ENCODE data around the gene ERN1. TPM values are rescaled to one million over a fixed set of nuclear protein-coding genes. Genes with fewer than 3 reads are reported as not detected.
"Not testable (repeated sequence)": the region's sequence is repeated elsewhere in the genome, so short reads cannot be mapped to it uniquely, and the experiment has no call there.

The ERN1 gene
- total RNA-seq, 1 donor = 12.7 TPM

DNA sequence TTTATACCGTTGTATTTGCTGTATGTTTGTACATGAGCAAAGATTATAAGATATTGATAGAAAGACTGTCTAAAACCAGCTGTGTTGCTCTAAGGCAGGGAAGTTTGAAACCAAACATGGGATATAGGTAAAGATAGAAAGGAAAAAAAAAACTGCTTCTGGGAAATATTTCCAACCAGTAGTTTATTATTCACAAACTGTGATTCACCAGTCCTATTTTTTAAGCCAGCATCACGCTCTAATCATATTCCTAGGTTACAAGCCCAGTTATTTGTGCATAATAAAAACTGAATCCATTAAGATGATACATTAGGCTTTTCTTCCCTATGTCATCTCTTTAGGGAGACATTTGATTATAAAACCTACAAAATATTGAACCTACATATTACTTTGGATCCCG lies 4.0 kb downstream of the ERN1 start:
- TF ChIP-seq, protein P1, sequence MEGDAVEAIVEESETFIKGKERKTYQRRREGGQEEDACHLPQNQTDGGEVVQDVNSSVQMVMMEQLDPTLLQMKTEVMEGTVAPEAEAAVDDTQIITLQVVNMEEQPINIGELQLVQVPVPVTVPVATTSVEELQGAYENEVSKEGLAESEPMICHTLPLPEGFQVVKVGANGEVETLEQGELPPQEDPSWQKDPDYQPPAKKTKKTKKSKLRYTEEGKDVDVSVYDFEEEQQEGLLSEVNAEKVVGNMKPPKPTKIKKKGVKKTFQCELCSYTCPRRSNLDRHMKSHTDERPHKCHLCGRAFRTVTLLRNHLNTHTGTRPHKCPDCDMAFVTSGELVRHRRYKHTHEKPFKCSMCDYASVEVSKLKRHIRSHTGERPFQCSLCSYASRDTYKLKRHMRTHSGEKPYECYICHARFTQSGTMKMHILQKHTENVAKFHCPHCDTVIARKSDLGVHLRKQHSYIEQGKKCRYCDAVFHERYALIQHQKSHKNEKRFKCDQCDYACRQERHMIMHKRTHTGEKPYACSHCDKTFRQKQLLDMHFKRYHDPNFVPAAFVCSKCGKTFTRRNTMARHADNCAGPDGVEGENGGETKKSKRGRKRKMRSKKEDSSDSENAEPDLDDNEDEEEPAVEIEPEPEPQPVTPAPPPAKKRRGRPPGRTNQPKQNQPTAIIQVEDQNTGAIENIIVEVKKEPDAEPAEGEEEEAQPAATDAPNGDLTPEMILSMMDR (IDR thresholded peaks at IDR 0.05; ENCODE audit: extremely low read depth, low read depth, low read length) = no peak
- Histone ChIP-seq H3K4me2 (ENCODE audit: insufficient read depth, low read length) (peak overlapping the region; percentile 33), H4K20me1 (ENCODE audit: insufficient read depth, low read length) (peaks cover 20% of the 10 kb centered on the region), H3K36me3 (ENCODE audit: insufficient read depth, low read length) (no peaks in the 10 kb centered on the region), H3K4me3 (ENCODE audit: insufficient read depth, low read length) (no peak overlapping the region), H3K9me3 (ENCODE audit: low read depth, low read length) (no peaks in the 10 kb centered on the region), H3K4me1 (ENCODE audit: insufficient read depth, low read length) (peaks cover 34% of the 10 kb centered on the region), H3K79me2 (ENCODE audit: insufficient read depth, low read length) (peaks cover 72% of the 10 kb centered on the region), H2AFZ (ENCODE audit: low read length) (no peak overlapping the region), H3K27me3 (ENCODE audit: insufficient read depth, low read length) (no peaks in the 10 kb centered on the region), H3K27ac (ENCODE audit: low read depth, low read length) (peak overlapping the region; percentile 66)
- DNase-seq (ENCODE audit: insufficient read length, low spot score, missing footprints) = peak; percentile 54

DNA sequence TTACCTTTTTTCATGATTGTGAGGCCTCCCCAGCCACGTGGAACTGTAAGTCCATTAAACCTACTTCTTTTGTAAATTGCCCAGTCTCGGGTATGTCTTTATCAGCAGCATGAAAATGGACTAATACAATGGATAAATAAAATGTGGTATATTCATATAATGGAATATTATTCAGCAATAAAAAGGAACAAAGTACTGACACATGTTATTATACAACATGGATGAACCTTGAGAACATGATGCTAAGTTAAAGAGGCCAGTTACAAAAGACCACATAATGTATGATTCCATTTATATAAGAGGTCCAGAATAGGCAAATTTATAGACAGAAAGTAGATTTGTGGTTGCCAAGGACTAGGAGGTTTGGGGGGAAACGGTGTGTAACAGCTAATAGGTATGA lies 5.3 kb downstream of the ERN1 start:
- H3K27me3 ChIP-seq (ENCODE audit: insufficient read depth, low read length) = no peaks in the 10 kb centered on the region
- no peak for DNase-seq (ENCODE audit: insufficient read length, low spot score, missing footprints)
- H3K27ac ChIP-seq (ENCODE audit: low read depth, low read length) = no peak overlapping the region
- H3K4me2 ChIP-seq (ENCODE audit: insufficient read depth, low read length) = no peak overlapping the region
- H2AFZ ChIP-seq (ENCODE audit: low read length) = no peak overlapping the region
- TF ChIP-seq, protein P1 (IDR thresholded peaks at IDR 0.05; ENCODE audit: extremely low read depth, low read depth, low read length) = no peak
- no peaks in the 10 kb centered on the region for H3K36me3 ChIP-seq (ENCODE audit: insufficient read depth, low read length)
- peaks cover 75% of the 10 kb centered on the region for H3K79me2 ChIP-seq (ENCODE audit: insufficient read depth, low read length)
- peaks cover 21% of the 10 kb centered on the region for H4K20me1 ChIP-seq (ENCODE audit: insufficient read depth, low read length)
- H3K4me3 ChIP-seq (ENCODE audit: insufficient read depth, low read length) = no peak overlapping the region
- peaks cover 27% of the 10 kb centered on the region for H3K4me1 ChIP-seq (ENCODE audit: insufficient read depth, low read length)
- no peaks in the 10 kb centered on the region for H3K9me3 ChIP-seq (ENCODE audit: low read depth, low read length)

DNA sequence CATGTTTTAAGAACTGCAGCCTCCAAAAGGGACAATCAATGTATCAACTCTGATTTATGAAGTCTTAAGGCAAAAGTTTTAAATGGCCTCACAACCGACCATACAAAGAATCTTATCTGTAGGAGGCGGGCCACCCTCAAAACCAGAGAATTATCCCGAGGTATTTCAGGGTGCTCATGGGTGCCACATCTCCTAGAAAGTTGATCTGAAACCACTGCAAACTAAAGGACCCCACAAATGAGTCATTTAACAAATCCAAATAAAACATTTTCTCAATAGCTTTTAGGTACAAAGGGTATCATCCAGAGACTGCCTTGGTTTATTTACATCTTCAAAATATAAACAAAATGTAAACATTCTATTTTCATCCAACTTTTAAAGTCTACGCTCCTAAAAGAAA lies 6.8 kb downstream of the ERN1 start:
- no peaks in the 10 kb centered on the region for H3K27me3 ChIP-seq (ENCODE audit: insufficient read depth, low read length)
- peaks cover 17% of the 10 kb centered on the region for H3K4me1 ChIP-seq (ENCODE audit: insufficient read depth, low read length)
- peaks cover 14% of the 10 kb centered on the region for H4K20me1 ChIP-seq (ENCODE audit: insufficient read depth, low read length)
- H2AFZ ChIP-seq (ENCODE audit: low read length) = no peak overlapping the region
- no peak overlapping the region for H3K27ac ChIP-seq (ENCODE audit: low read depth, low read length)
- H3K36me3 ChIP-seq (ENCODE audit: insufficient read depth, low read length) = no peaks in the 10 kb centered on the region
- no peak overlapping the region for H3K4me3 ChIP-seq (ENCODE audit: insufficient read depth, low read length)
- no peak for DNase-seq (ENCODE audit: insufficient read length, low spot score, missing footprints)
- no peaks in the 10 kb centered on the region for H3K9me3 ChIP-seq (ENCODE audit: low read depth, low read length)
- H3K4me2 ChIP-seq (ENCODE audit: insufficient read depth, low read length) = no peak overlapping the region
- peaks cover 62% of the 10 kb centered on the region for H3K79me2 ChIP-seq (ENCODE audit: insufficient read depth, low read length)
- TF ChIP-seq, protein P1 (IDR thresholded peaks at IDR 0.05; ENCODE audit: extremely low read depth, low read depth, low read length) = no peak

DNA sequence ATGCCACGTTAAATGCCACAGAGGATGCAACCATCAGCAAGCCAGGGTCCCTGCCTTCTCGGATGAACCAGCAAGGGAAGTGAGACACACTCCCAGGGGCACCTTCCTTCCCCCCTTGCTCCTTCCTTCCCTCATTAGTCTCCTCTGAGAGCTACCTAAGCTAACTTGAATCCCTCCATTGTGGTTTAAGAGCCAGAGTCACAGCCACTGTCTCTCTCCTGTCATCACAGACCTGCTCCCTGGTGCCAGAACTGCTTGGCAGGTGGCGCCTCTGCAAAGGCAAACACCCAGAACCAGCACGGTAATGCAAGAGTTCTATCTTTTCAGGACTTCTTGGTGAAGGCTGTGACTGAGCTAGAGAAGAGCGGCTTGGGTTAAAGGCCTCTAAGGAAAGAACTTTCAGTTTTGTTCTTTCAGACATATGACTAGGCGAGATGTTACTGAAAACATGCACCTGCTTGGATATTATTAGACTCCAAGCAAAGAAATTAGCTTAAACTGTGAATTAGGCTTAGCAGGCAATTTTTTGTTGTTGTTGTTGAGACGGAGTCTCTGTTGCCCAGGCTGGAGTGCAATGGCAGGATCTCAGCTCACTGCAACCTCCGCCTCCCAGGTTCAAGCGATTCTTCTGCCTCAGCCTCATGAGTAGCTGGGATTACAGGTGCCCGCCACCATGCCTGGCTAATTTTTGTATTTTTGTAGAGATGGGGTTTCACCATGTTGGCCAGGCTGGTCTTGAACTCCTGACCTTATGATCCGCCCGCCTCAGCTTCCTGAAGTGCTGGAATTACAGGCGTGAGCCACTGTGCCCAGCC lies 8.8 kb downstream of the ERN1 start:
- not testable (repeated sequence) for H3K36me3 ChIP-seq (ENCODE audit: insufficient read depth, low read length); H4K20me1 ChIP-seq (ENCODE audit: insufficient read depth, low read length); H3K9me3 ChIP-seq (ENCODE audit: low read depth, low read length); H2AFZ ChIP-seq (ENCODE audit: low read length); DNase-seq (ENCODE audit: insufficient read length, low spot score, missing footprints); H3K27me3 ChIP-seq (ENCODE audit: insufficient read depth, low read length); H3K4me2 ChIP-seq (ENCODE audit: insufficient read depth, low read length); H3K4me3 ChIP-seq (ENCODE audit: insufficient read depth, low read length); H3K27ac ChIP-seq (ENCODE audit: low read depth, low read length); H3K4me1 ChIP-seq (ENCODE audit: insufficient read depth, low read length)
- H3K79me2 ChIP-seq (ENCODE audit: insufficient read depth, low read length) = peaks cover 52% of the 10 kb centered on the region
